NCI-H1105 treated with DMSO at 0.1 percent for 48 hours (cell line): ENCODE results near the gene CDC37L1.

Experiments used
- DNase-seq: peaks from one replicate; lab custom pipeline; 2025; lab: John Stamatoyannopoulos, UW

CDC37L1 gene

GRCh38 chr9:4714266-4715016, 35.1 kb downstream of the CDC37L1 start:
- peak; percentile 43 for DNase-seq

- DNase-seq: no peak
These were observed 36.8 kb downstream of the CDC37L1 start for GRCh38 chr9:4716163-4716562.

- DNase-seq: no peak
These were observed 38.4 kb downstream of the CDC37L1 start for GRCh38 chr9:4717815-4718214.

- no peak for DNase-seq
These were observed 39.5 kb downstream of the CDC37L1 start for GRCh38 chr9:4718911-4719310.

GRCh38 chr9:4721736-4722135, 42.4 kb downstream of the CDC37L1 start:
- DNase-seq: no peak

GRCh38 chr9:4725706-4726442, 46.5 kb downstream of the CDC37L1 start:
- DNase-seq: no peak

GRCh38 chr9:4727593-4727992, 48.2 kb downstream of the CDC37L1 start:
- DNase-seq: no peak

- DNase-seq: no peak
These were observed 53.5 kb downstream of the CDC37L1 start for GRCh38 chr9:4732890-4733289.

GRCh38 chr9:4734150-4734549, 54.8 kb downstream of the CDC37L1 start:
- no peak for DNase-seq

- no peak for DNase-seq
These were observed 59.7 kb downstream of the CDC37L1 start for GRCh38 chr9:4738866-4739586.

GRCh38 chr9:4739587-4740387, 60.4 kb downstream of the CDC37L1 start:
- DNase-seq: no peak

- peak; percentile 32 for DNase-seq
These were observed 60.9 kb downstream of the CDC37L1 start for GRCh38 chr9:4740388-4740637.

- DNase-seq: peak; percentile 25
These were observed 61.4 kb downstream of the CDC37L1 start, which contains the start of gene AK3 for GRCh38 chr9:4740638-4741364. Gene AK3 (minus strand): TSS chr9:4741202. CDS start chr9:4741087, 115 bp downstream.

GRCh38 chr9:4741365-4742089, 62.2 kb downstream of the CDC37L1 start:
- no peak for DNase-seq

- no peak for DNase-seq
These were observed 62.9 kb downstream of the CDC37L1 start for GRCh38 chr9:4742246-4742645.

- DNase-seq: no peak
These were observed 63.9 kb downstream of the CDC37L1 start for GRCh38 chr9:4743131-4743875.

GRCh38 chr9:4746278-4747030, 67.1 kb downstream of the CDC37L1 start:
- DNase-seq: no peak

- DNase-seq: no peak
These were observed 69.2 kb downstream of the CDC37L1 start for GRCh38 chr9:4748612-4749011.

- peak; percentile 24 for DNase-seq
These were observed 70.8 kb downstream of the CDC37L1 start for GRCh38 chr9:4750023-4750673.
